COLO829 (cell line): ENCODE results near the gene UGDH.
"Not testable (repeated sequence)": the region's sequence is repeated elsewhere in the genome, so short reads cannot be mapped to it uniquely, and the experiment has no call there.

ENCODE experiments used
- DNase-seq: peaks from one replicate; pipeline ENCODE4 v3.0.0; 2012; ENCODE audit warnings: low spot score

UGDH gene

DNA sequence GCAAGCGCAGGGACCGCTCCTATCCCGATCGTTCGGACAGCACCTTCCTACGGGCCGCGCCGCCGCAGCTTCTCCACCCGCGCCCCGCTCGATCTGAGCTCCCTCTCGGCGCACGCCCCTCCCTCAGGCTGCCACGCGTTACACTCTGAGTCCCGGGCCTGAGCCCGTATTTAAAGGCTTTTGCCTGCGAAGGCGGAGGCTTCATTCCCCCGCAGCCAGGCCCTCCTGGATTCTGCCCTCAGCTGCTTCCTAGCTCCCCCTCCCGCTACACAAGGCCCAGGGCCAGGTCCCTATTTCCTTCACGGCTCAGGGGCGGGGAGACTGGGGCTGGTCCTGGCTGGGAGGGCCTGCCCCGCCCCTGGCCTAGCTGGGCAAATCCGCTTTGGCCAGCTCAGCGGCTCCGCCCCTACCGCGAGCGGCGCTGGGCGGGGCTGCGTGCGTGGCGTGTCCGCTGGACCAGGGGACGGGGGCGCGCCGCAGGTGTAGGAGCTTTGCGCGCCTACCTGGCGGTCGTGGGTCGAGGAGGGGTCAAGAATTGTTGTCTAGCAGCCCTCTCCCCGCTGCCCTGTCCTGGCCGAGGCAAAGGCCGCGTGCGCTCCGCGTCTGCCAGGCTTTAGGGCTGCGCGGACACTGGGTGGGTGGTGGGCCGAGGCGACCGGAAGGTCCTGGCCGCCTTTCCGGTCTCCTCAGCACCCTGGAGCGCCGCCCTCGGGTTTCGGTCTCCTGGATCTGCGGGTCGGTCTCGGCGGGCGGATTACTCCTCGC is at the start of gene UGDH:
Gene UGDH, minus strand, starts transcription at position 144 of the 765 bp plus-strand sequence. CDS start 5,927 bp downstream, outside the sequence.
- peak; percentile 88 for DNase-seq

DNA sequence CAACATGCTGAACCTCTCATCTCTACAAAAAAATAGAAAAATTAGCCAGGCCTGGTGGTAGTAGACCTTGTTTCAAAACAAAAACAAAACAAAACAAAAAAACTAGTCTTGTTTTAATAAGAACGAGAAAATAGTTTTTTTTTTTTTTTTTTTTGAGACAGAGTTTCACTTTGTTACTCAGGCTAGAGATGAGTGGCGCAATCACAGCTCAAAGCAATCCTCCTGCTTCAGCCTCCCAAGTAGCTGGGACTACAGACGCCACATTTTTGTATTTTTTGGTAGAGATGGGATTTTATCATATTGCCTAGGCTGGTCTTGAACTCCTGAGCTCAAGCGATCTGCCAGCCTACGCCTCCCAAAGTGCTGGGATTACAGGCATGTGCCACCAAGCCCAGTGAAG is 47.7 kb upstream of the UGDH start:
- no peak for DNase-seq

DNA sequence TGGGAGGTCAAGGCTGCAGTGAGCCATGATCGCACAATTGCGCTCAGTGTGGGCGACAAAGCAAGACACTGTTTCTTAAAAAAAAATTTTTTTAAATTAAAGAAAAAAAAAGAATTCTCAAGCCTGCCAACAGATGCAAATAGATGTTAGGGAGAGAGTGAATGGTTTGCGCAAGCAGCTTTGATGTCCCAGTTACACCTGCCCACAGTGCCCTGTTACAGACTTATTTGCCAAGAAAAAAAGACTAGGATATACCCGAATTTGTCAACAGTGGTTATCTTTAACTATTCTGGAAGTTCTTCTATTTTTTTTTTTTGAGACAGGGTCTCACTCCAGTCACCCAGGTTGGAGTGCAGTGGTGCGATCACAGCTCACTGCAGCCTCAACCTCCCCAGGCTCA is 44.3 kb upstream of the UGDH start:
- no peak for DNase-seq

DNA sequence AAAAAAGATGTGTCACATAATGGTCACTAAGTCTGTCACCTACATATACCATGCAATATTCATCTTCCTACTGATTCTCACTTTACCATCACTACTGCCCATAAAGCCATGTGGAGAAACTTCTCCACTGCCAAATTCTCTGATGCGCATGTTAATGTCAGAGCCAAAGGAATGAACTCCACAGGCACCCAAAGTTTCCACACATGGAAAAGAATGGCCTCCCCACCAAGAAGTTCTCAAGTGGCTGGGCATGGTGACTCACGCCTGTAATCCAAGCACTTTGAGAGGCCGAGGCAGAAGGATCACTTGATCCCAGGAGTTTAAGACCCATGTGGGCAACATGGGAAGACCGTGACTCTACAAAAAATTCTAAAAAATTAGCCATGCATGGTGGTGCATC is 43.8 kb upstream of the UGDH start:
- DNase-seq, result no peak

DNA sequence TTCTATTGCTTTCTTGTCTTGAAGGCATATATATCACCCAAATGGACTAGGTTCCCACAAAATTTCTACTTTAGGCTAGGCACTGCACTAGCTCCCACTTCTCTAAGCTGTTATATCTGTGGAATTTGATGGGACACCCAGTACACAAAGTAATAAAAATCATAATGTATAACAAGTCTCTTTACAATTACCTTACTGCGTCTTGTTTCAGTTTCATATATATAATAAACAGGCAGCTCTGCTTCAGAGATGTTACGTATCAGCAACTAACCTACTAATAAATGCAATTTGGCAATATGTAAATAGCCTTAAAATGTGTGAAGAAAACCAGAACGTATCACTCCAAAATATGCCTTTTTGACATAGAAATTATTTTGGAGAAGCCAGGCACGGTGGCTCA is 42.0 kb upstream of the UGDH start:
- DNase-seq, result no peak

DNA sequence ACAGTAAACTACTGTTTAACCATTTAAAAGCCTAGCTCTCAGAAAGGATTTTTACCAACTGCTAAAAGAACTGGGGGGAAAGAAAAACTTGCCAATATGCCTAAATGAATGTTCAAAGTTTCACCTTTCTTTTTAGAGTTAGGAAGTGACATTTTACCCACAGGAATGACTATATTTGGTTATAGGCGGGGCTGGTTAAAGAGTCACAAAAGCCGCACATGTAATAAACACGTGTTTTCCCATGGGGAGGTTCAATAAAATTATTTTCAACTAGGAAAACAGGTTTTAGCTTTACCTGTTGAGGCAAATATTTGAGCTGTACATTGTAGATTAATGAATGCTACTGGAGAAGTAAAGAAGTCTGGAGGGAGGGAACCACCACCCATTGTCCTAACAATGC is 41.6 kb upstream of the UGDH start:
- no peak for DNase-seq

DNA sequence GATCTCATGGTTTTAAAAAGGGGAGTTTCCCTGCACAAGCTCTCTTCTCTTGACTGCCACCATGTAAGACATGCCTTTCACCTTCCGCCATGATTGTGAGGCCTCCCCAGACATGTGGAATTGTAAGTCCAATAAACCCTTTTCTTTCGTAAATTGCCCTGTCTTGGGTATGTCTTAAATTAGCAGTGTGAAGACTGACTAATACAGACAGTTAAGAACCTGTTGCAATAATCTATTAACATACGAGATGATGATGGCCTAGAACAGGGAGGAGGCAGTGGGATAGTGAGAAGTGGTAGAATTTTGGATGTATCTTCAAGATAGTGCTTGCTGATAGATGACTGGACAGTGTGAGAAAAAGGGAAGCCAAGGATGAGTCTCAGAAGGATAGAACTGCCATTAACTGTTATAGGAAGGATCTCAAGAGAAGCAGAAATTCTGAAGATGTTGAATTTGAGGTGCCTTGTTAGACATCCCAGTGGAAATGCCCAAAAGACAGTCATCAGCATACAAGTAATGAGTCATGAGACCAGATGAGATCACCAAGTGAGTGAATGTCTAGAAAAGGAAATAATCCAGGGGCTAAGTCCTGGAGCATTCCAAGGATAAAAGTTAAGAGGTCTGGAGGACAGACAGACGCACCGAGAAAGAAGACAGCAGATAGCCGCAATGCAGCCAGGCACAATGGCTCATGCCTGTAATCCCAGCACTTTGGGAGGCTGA is 38.8 kb upstream of the UGDH start:
- no peak for DNase-seq

DNA sequence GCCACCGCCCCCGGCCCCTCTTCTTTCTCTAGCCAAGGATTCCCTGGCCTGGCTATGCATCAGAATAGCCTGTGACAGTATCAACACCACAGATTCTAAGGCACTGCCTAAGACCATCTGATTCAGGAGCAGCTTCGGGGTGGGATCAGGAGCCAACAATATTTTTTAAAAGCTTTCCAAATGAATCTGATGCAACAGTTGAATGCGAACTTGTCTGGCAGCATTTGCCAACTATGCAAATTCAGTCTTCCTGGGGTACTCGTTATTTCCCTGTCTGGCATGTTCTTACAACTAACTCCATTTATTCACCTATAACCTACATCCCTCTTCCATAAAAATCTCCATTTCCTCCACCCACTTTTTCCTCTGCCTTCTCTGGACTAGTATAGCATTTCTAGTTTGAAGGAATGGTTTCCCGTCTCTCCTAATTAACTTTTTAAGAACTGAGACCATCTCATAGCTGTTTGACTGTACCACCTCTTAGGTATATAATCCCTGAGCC is 36.2 kb upstream of the UGDH start:
- no peak for DNase-seq

DNA sequence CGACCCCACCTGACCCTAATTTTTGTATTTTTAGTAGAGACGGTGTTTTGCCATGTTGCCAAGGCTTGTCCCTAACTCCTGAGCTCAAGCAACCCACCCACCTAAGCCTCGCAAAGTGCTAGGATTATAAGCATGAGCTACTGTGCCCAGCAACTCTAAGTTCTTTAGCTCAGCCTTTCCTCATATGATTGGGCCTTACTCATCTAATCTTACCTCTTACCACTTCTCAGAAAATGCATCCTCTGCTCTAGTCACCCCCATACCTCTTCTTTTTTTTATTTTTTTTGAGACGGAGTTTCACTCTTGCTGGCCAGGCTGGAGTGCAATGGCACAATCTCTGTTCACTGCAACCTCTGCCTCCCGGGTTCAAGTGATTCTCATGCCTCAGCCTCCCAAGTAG is 35.6 kb upstream of the UGDH start:
- no peak for DNase-seq

DNA sequence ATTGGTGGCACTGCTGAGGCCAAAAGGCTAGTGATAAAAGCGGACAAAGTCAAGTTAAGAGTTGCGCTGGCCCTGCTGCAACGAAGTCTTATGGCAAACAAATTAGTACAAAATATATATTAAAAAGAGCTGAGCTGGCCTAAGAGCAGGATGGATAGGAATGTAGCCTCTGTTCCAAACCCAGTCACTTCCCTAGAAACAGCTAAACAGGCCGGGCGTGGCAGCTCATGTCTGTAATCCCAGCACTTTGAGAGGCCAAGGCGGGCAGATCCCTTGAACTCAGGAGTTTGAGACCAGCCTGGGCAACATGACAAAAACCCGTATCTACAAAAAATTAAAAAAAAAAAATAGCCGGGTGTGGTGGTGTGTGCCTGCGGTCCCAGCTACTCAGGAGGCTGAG is 32.4 kb upstream of the UGDH start:
- DNase-seq, result no peak

DNA sequence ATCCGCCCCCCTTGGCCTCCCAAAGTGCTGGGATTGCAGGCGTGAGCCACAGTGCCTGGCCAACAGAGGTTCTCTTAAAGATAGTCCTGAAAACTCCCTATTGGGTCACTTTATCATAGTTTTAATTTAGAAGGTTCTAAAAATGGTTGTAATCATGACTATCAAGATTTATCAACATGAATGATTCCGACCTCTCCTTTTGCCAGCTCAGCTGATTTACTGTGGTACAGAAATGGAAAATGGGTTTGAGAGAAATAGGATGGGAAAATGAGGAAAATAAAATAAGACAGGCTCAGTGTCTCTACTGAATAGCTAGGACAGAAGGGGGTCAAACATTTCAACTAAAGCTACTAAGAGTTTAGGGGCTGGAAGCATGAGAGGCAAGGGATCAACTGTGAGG is 28.2 kb upstream of the UGDH start:
- DNase-seq, result no peak

DNA sequence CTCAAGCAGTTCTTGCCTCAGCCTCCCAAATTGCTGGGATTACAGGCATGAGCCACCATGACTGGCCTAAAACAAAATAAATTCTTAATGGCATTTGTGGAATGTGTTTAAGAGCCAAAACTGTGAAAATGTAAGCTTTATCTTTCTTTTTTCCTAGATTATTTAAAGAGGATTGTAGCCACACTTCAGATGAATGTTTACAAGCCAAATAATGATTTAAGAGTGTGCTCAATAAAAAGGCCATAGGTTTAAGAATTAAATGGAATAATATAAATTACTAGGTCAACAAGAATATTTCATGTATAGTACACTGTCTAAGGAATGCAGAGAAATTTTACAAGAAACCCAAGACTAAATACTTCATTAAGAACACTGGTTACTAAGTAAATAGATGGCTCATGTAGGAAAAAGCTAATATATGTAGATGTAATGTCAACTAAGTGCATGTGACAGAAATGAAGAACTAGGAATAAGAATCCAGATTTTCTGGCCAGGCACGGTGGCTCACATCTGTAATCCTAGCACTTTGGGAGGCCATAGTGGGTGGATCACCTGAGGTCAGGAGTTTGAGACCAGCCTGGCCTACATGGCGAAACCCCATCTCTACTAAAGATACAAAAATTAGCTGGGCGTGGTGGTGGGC is 21.3 kb upstream of the UGDH start:
- DNase-seq, result no peak

DNA sequence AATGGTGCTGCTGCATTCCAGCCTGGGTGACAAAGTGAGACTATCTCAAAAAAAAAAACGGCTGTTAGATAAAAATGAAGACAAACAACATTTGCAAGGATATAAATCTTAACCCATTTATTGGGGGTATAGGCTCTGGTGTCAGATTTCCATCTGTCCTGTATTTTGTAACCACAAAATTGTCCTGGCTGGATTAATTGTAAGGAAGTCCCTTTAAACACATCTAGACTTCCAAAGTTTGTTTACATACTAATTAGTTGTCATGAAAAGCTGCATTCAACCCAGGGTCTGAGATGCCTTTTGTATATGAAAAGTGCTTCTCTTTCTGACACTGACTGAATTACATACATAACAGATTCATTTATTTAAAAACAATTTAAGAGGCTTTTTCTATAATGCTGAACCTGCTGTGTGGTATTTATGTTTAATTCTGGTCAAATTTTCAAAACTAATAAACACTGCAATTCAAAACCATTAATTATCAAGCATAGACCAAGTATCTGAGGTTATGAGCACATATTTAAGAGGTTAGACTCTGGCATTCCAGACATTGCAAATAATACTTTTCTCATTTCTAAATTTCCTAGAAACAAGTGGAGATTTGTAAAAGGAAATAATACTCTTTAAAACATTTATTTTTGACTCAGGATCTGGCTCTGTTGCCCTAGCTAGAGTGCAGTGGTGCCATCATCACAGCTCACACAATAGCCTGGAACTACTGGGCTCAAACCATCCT is 17.5 kb upstream of the UGDH start:
- peak; percentile 42 for DNase-seq

DNA sequence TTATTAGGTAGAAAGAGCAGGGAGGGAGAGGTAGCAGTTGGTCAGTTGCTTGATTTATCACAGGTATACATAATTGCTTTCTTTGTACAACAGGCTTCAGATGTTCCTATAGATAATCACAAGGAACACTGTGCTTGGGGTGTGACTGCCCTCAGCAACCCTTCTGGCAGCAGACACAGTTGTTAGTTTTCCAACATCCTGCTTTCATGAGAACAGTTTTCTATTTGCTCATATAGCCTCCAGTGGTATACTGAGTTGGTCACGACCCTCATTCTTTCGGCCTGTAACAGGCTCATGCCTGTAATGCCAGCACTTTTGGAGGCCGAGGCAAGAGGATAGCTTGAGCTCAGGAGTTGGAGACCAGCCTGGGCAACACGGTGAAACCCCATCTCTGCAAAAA is 16.8 kb upstream of the UGDH start:
- not testable (repeated sequence) for DNase-seq

DNA sequence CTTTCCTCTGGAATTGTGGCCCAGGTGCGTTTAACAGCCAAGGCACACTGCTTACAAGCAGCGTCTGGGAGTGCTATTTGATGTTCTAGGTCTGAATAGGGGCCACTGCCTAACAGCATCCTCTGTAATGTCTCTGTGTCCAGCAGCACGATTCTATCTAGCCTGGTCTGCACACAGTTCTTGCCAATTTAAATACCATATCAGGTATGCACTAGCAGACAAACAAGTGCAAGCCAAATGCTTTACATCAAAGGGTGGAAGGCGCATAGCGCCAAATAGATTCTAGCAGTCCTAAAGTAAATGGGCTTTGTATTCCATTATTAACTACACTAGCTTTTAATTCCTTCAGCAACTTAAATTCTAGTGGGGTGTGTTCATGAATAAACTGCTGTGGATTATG is 15.8 kb upstream of the UGDH start:
- DNase-seq, result no peak

DNA sequence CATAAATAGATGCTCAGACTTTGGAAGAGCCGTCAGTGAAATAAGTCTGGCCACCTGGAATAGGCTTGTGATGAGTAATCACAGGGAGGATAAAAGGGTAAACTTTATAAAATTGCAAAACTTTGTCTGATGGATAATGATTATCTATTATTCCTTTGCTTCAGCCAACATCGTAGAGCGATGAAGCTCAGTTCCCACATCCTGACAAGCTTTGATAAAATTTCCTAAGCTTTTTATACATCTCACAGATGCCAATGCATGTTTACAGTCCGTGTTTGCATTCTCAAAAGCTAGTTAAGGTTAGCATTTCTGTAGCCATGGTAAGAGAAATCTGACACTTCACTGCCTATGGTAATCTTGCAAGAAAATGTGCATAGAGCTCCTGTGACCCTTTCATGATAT is 15.4 kb upstream of the UGDH start:
- no peak for DNase-seq

DNA sequence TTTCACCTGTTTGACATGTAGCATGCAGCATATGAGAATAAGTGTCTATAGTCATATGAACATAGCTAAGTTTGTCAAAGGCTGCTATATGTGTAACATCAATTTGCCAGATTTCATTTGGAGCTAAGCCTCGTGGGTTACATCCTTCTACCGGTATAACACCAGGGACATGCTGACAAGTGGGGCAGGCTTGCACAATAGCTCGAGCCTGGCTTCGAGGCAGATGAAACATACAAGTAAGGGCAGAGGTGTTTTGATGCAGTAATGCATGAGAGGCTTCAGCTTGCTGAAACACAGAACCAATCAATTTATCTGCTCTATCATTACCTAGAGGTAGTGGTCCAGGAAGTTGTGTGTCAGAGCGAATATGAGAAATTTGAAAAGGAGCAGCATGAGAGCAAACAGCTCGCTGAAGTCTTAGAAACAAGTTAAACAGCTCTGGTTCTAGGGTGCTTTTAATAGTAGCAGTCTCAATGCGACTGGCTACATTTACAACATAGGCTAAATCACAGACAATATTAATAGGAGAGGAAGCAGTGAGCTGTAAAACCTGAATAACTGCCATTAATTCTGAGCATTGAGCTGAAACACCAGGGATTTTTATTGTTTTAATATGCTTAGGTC is 14.9 kb upstream of the UGDH start:
- DNase-seq, result no peak

DNA sequence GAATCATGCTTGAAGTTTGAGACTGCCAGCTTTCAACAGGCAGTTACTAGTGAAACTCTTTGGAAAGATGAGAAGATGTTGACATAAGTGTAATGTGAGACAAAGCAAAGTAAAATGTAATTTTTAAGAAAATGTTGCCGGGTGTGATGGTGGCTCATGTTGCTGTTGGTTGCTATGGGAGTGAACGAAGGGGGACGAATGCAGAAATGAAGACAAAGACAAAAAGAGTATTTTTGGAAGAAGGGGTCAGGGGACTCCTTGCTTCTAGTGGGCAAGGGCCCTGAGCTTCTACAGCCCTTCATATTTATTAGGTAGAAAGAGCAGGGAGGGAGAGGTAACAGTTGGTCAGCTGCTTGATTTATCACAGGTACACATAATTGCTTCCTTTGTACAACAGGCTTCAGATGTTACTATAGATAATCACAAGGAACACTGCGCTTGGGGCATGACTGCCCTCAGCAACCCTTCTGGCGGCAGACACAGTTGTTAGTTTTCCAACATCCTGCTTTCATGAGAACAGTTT is 11.9 kb upstream of the UGDH start:
- no peak for DNase-seq

DNA sequence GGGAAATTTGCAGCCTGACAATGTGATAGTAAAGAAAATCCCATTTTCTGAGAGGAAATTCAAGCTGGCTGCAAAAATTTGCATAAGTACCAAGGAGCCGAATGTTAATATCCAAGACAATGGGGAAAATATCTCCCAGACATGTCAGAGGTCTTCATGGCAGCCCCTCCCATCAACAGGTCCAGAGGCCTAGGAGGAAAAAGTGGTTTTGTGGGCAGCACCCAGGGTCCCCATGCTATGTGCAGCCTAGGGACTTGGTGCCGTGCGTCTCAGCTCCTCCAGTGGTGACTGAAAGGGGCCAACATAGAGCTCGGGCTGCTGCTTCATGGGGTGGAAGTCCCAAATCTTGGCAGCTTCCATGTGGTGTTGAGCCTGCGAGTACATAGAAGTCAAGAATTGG is 6.3 kb upstream of the UGDH start:
- no peak for DNase-seq

DNA sequence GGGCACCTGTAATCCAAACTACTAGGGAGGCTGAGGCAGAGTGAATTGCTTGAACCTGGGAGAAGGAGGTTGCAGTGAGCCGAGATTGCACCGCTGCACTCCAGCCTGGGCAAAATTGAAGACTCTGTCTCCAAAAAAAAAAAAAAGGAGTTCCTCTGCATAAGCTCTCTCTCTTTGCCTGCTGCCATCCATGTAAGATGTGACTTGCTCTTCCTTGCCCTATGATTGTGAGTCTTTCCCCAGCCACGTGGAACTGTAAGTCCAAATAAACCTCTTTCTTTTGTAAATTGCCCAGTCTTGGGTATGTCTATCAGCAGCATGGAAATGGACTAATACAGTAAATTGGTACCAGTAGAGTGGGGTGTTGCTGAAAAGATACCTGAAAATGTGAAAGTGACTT is 5.0 kb upstream of the UGDH start:
- DNase-seq, result not testable (repeated sequence)

DNA sequence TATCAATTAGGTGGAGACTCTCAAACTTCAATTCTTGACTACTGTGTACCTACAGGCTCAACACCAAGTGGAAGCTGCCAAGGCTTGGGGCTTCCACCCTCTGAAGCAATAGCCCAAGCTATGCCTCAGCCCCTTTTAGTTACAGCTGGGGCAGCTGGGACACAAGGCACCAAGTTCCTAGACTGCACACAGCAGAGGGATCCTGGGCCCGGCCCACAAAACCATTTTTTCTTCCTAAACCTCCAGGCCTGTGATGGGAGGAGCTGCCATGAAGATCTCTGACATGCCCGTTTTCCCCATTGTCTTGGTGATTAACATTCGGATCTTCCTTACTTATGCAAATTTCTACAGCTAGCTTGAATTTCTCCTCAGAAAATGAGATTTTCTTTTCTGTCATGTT is 3.4 kb upstream of the UGDH start:
- DNase-seq, result no peak

DNA sequence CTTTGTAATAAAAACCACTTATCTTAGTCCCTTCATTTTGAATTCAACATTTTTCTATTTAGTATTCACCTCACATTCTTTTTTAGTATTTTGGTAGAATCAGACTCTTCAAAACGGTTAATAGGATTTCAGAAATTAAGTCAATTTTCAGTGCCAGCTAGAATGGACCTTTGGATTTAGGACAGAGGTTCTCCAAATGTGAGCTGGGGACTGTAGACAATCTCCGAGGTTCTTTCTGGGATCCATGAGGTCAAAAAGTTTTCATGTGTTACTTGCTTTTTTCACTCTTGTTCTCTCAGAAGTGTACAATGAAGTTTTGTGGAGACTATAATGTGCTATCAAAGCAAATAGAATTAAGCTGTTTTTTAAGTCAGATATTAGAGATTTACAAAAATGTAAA is 2.3 kb upstream of the UGDH start:
- DNase-seq, result no peak
